ENCODE data around the gene DGKB.

DGKB gene

DNA sequence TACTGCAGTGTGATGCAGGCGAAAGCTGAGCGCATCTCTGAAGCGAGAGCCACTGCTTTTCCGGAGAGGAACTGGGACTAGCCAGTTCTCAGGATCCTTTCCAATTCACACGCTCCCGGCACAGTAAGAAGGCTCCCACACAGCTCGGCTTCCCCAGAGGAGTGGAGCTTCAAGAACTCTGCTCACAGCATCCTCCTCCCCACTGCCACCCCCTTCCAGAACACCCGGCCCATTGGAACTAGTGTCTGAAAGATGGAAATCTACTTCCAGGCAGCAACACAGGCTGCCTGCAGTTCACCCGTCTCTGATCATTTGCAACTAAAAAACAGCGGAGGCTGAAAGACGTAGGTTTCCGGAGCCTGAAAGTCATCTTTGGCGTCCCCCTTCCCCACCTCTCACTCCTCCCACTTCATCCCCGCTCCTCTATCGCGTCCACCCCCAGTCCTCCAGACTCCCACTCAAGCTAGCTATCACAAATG is at the start of gene DGKB:
TSS of gene DGKB (minus strand) at position 163 of the 479 bp plus-strand sequence.
- no peaks in the 10 kb centered on the region for H3K4me1 ChIP-seq (ENCODE audit: insufficient read depth, poor library complexity, severe bottlenecking)
- TF ChIP-seq, protein P1, sequence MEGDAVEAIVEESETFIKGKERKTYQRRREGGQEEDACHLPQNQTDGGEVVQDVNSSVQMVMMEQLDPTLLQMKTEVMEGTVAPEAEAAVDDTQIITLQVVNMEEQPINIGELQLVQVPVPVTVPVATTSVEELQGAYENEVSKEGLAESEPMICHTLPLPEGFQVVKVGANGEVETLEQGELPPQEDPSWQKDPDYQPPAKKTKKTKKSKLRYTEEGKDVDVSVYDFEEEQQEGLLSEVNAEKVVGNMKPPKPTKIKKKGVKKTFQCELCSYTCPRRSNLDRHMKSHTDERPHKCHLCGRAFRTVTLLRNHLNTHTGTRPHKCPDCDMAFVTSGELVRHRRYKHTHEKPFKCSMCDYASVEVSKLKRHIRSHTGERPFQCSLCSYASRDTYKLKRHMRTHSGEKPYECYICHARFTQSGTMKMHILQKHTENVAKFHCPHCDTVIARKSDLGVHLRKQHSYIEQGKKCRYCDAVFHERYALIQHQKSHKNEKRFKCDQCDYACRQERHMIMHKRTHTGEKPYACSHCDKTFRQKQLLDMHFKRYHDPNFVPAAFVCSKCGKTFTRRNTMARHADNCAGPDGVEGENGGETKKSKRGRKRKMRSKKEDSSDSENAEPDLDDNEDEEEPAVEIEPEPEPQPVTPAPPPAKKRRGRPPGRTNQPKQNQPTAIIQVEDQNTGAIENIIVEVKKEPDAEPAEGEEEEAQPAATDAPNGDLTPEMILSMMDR (IDR thresholded peaks at IDR 0.05; ENCODE audit: poor library complexity, severe bottlenecking), result no peak
- H3K36me3 ChIP-seq (ENCODE audit: low read depth), result no peaks in the 10 kb centered on the region
- no peaks in the 10 kb centered on the region for H3K9me3 ChIP-seq (ENCODE audit: severe bottlenecking)
- DNase-seq (ENCODE audit: low spot score), result no peak
- peaks cover 35% of the 10 kb centered on the region for H3K27me3 ChIP-seq (ENCODE audit: insufficient read depth, poor library complexity, severe bottlenecking)
- H3K4me3 ChIP-seq (ENCODE audit: severe bottlenecking), result no peak within 1 kb of the TSS
- H3K27ac ChIP-seq (ENCODE audit: poor library complexity, severe bottlenecking), result no peak within 1 kb of the TSS
- ATAC-seq (ENCODE audit: low read depth), result no peak

DNA sequence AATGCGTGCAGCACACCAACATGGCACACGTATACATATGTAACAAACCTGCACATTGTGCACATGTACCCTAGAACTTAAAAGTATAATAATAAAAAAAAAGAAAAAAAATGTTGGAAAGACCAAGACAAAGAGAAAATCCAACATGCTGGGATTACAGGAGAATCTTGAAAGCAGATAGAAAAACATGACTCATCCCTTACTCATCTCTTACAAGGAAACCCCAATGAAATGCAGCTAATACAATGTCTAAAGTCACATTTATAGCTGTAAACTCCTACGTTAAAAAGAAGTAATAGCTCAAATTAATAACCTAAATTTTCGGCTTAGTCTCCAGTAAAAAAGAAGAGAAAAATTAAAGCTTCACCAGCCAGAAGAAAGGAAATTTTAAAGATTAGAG is 47.5 kb upstream of the DGKB start:
- no peaks in the 10 kb centered on the region for H3K4me1 ChIP-seq (ENCODE audit: insufficient read depth, poor library complexity, severe bottlenecking)
- H3K4me3 ChIP-seq (ENCODE audit: severe bottlenecking), result no peak overlapping the region
- H3K27me3 ChIP-seq (ENCODE audit: insufficient read depth, poor library complexity, severe bottlenecking), result peaks cover 4% of the 10 kb centered on the region
- DNase-seq (ENCODE audit: low spot score), result no peak
- H3K27ac ChIP-seq (ENCODE audit: poor library complexity, severe bottlenecking), result no peak overlapping the region
- no peaks in the 10 kb centered on the region for H3K36me3 ChIP-seq (ENCODE audit: low read depth)
- H3K9me3 ChIP-seq (ENCODE audit: severe bottlenecking), result no peaks in the 10 kb centered on the region
- TF ChIP-seq, protein P1 (IDR thresholded peaks at IDR 0.05; ENCODE audit: poor library complexity, severe bottlenecking), result no peak
- ATAC-seq (ENCODE audit: low read depth), result no peak

DNA sequence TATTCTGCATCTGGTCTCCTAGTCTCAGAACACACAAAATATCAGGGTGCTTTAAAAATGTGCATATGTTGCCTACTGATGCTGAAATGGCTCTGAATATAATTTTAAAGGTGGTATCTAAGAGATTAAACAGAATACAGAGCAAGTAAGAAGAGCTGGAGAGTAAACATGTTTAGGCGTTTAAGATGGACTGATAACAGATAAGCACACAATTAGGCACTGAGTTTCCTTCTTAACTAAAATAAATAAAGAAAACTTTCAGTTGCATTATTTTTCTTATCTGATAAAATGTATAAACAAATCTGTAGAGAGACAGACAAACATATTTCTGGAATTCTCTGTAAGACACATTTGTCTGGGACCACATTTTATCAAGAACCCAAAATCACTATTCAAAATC is 35.6 kb upstream of the DGKB start:
- H3K36me3 ChIP-seq (ENCODE audit: low read depth), result no peaks in the 10 kb centered on the region
- peaks cover 4% of the 10 kb centered on the region for H3K27me3 ChIP-seq (ENCODE audit: insufficient read depth, poor library complexity, severe bottlenecking)
- DNase-seq (ENCODE audit: low spot score) (no peak), ATAC-seq (ENCODE audit: low read depth) (no peak)
- H3K4me3 ChIP-seq (ENCODE audit: severe bottlenecking), result no peak overlapping the region
- no peaks in the 10 kb centered on the region for H3K9me3 ChIP-seq (ENCODE audit: severe bottlenecking)
- no peaks in the 10 kb centered on the region for H3K4me1 ChIP-seq (ENCODE audit: insufficient read depth, poor library complexity, severe bottlenecking)
- no peak overlapping the region for H3K27ac ChIP-seq (ENCODE audit: poor library complexity, severe bottlenecking)
- TF ChIP-seq, protein P1 (IDR thresholded peaks at IDR 0.05; ENCODE audit: poor library complexity, severe bottlenecking), result no peak

DNA sequence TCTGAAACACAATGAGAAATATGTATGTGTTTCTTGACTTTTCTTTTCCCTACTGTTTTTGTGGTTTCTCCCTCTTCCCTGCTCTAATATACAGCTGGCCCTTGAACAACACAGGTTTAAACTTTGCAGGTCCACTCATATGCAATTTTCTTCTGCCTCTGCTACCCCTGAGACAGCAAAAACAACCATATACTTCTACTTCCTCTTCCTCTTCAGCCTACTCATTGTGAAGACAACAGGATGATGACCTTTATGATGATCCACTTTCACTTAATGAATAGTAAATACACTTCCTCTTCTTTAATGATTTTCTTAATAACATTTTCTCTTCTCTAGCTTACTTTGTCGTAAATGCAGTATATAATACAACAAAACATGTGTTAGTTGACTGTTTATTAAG is 35.0 kb upstream of the DGKB start:
- TF ChIP-seq, protein P1 (IDR thresholded peaks at IDR 0.05; ENCODE audit: poor library complexity, severe bottlenecking), result no peak
- H3K9me3 ChIP-seq (ENCODE audit: severe bottlenecking), result no peaks in the 10 kb centered on the region
- H3K27ac ChIP-seq (ENCODE audit: poor library complexity, severe bottlenecking), result no peak overlapping the region
- no peak for ATAC-seq (ENCODE audit: low read depth)
- DNase-seq (ENCODE audit: low spot score), result no peak
- no peaks in the 10 kb centered on the region for H3K4me1 ChIP-seq (ENCODE audit: insufficient read depth, poor library complexity, severe bottlenecking)
- peaks cover 4% of the 10 kb centered on the region for H3K27me3 ChIP-seq (ENCODE audit: insufficient read depth, poor library complexity, severe bottlenecking)
- H3K36me3 ChIP-seq (ENCODE audit: low read depth), result no peaks in the 10 kb centered on the region
- H3K4me3 ChIP-seq (ENCODE audit: severe bottlenecking), result no peak overlapping the region

DNA sequence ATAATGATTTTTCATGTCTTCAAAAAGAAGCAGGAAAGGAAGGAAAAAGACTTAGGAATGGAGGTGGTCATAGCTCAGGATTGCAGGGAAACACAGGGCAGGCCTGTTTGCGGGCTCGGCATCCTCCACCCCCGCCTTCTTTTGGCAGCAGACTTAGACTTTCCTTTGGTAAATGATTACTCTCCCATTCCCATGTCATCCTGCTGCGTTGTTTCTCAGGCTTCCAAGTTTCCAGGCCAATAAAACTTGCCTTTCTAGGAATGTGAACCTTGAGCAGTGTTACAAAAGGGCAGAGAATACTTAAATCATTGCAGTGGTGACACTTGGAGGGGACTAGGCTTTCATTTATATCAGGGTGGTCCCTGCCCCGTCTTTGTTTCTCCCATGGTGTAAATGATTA is 34.0 kb upstream of the DGKB start:
- no peak overlapping the region for H3K27ac ChIP-seq (ENCODE audit: poor library complexity, severe bottlenecking)
- ATAC-seq (ENCODE audit: low read depth) (no peak), DNase-seq (ENCODE audit: low spot score) (no peak)
- H3K36me3 ChIP-seq (ENCODE audit: low read depth), result no peaks in the 10 kb centered on the region
- H3K4me3 ChIP-seq (ENCODE audit: severe bottlenecking), result no peak overlapping the region
- TF ChIP-seq, protein P1 (IDR thresholded peaks at IDR 0.05; ENCODE audit: poor library complexity, severe bottlenecking), result no peak
- H3K4me1 ChIP-seq (ENCODE audit: insufficient read depth, poor library complexity, severe bottlenecking), result no peaks in the 10 kb centered on the region
- H3K9me3 ChIP-seq (ENCODE audit: severe bottlenecking), result no peaks in the 10 kb centered on the region
- peaks cover 4% of the 10 kb centered on the region for H3K27me3 ChIP-seq (ENCODE audit: insufficient read depth, poor library complexity, severe bottlenecking)

Data from RWPE2 (cell line).